Measurements from ENCODE around the gene LHX4. TPM values are rescaled to one million over a fixed set of nuclear protein-coding genes. Genes with fewer than 3 reads are reported as not detected.

LHX4 gene
- polyA plus RNA-seq, 1 experiment, result 0.06 TPM

GRCh38 chr1:180250883-180251509, 20.9 kb downstream of the LHX4 start:
- ChIA-PET POLR2A (no interaction called here), CTCF (interaction anchor here (1.1 to 6.9 kb wide), 8 partner anchors 9 to 230 kb away, joined by 3 to 88 read pairs (median 10); no protein-coding TSS in a partner anchor)
- Histone ChIP-seq H3K4me3 (ENCODE audit: low read depth, low read length) (no peak overlapping the region), H3K36me3 (ENCODE audit: control insufficient read depth, insufficient read depth, low read length) (no peaks in the 10 kb centered on the region), H3K27me3 (ENCODE audit: control insufficient read depth, insufficient read depth, low read length) (no peaks in the 10 kb centered on the region; the same call in 1 of the 2 replicates)
- TF ChIP-seq, protein P1, sequence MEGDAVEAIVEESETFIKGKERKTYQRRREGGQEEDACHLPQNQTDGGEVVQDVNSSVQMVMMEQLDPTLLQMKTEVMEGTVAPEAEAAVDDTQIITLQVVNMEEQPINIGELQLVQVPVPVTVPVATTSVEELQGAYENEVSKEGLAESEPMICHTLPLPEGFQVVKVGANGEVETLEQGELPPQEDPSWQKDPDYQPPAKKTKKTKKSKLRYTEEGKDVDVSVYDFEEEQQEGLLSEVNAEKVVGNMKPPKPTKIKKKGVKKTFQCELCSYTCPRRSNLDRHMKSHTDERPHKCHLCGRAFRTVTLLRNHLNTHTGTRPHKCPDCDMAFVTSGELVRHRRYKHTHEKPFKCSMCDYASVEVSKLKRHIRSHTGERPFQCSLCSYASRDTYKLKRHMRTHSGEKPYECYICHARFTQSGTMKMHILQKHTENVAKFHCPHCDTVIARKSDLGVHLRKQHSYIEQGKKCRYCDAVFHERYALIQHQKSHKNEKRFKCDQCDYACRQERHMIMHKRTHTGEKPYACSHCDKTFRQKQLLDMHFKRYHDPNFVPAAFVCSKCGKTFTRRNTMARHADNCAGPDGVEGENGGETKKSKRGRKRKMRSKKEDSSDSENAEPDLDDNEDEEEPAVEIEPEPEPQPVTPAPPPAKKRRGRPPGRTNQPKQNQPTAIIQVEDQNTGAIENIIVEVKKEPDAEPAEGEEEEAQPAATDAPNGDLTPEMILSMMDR (IDR thresholded peaks at IDR 0.05; ENCODE audit: insufficient read depth, low read depth, low read length), result no peak
- DNase-seq (ENCODE audit: low read depth), result no peak

DNA sequence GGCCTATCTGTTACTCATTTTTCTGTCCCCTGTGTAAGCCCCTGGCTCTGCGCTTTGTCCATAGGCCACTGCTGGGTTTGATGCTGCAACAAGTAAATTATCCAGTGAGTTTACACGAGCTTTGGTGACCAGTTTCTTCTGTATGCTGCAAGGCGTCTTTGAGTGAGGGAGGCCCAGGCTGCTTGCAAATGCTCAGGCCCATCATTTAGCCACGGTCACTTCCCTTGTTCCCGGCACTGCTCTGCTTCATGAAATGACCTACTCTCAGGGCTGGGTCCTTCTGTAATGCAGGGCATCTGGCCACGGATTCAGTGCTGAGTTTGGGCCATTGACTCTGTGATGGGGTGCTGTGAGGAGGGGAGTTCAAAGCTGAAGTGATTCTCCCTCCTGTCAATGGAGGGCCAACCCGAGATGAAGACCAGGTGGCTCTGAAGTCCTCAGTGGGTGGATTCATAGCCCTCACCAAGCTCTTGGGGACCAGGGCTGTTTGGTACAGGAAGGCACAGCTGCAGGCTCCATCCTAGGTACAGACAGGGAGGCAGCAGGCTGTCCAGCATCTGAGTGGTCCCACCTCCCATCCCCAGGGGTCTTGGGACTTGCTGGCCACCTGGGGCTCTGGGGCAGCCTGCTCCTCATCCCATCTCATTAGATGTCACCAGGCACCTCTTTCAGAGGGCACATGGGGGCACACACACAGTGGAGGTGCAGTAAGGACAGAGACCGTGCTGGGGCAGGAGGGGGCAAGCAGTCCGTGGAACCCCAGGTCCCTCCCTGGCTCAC, 21.7 kb downstream of the LHX4 start:
- Histone ChIP-seq H3K36me3 (ENCODE audit: control insufficient read depth, insufficient read depth, low read length) (no peaks in the 10 kb centered on the region), H3K27me3 (ENCODE audit: control insufficient read depth, insufficient read depth, low read length) (no peaks in the 10 kb centered on the region; the same call in 1 of the 2 replicates), H3K4me3 (ENCODE audit: low read depth, low read length) (no peak overlapping the region)
- TF ChIP-seq, protein P1 (IDR thresholded peaks at IDR 0.05; ENCODE audit: insufficient read depth, low read depth, low read length), result no peak
- ChIA-PET POLR2A (no interaction called here), CTCF (interaction anchor here (0.6 to 6.9 kb wide), 17 partner anchors 9 to 237 kb away, joined by 3 to 88 read pairs (median 7); no protein-coding TSS in a partner anchor)
- no peak for DNase-seq (ENCODE audit: low read depth)

DNA sequence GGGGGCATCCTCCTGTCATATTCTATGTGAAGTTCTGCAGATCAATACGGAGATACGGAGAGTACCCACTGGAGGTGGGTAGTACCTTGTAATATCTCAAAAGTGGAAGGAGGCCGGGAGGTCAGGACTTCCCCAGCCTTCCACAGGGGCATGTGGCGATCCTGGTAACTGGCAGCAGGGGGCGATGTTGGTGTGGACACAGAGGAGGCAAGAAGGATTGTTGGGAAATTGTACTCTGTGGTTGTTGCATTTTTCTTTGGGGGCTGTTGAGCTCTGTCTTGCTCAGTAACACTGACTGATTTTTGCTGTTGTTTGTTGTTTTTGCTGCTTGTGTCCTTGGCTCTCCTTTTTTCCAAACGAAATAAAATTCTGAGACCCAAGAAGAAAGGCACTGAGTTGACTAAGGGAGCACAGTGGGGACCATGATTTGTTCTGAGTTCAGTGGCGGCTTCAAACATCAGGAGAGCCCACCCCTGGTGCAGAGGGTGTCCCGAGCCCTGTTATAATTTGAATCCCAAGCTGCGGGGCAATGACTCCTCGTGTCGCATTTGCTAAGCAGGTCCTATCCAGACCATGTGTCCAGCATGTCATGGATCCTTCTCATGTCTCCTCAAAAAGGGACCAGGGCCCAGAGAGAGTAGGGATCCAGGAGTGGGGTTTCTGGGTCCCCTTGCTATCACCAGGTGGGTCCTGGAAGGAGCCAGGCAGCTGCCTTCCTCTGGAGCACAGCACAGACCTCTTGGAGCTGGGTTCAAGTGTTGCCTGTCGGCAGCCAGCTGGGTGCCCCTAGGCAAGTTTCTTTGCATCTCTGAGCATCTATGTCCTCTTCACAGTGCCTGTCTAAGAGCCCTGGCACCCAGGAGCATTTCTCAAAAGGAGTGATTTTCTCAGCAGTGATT, 22.8 kb downstream of the LHX4 start:
- TF ChIP-seq, protein P1 (IDR thresholded peaks at IDR 0.05; ENCODE audit: insufficient read depth, low read depth, low read length), result peak; percentile 88
- CTCF ChIA-PET, result interaction anchor here (0.6 to 6.9 kb wide), 35 partner anchors 8 to 911 kb away, joined by 3 to 88 read pairs (median 4); no protein-coding TSS in a partner anchor
- no peak for DNase-seq (ENCODE audit: low read depth)
- Histone ChIP-seq H3K4me3 (ENCODE audit: low read depth, low read length) (no peak overlapping the region), H3K36me3 (ENCODE audit: control insufficient read depth, insufficient read depth, low read length) (no peaks in the 10 kb centered on the region), H3K27me3 (ENCODE audit: control insufficient read depth, insufficient read depth, low read length) (no peaks in the 10 kb centered on the region; the same call in 1 of the 2 replicates)
- POLR2A ChIA-PET, result no interaction called here

- ChIA-PET CTCF (interaction anchor here (0.6 to 6.9 kb wide), 28 partner anchors 8 to 910 kb away, joined by 3 to 88 read pairs (median 4); no protein-coding TSS in a partner anchor), POLR2A (no interaction called here)
- Histone ChIP-seq H3K36me3 (ENCODE audit: control insufficient read depth, insufficient read depth, low read length) (no peaks in the 10 kb centered on the region), H3K4me3 (ENCODE audit: low read depth, low read length) (no peak overlapping the region), H3K27me3 (ENCODE audit: control insufficient read depth, insufficient read depth, low read length) (no peaks in the 10 kb centered on the region)
- TF ChIP-seq, protein P1 (IDR thresholded peaks at IDR 0.05; ENCODE audit: insufficient read depth, low read depth, low read length), result no peak
- no peak for DNase-seq (ENCODE audit: low read depth)
Measured at GRCh38 chr1:180253585-180254495, 23.8 kb downstream of the LHX4 start.

Data from BJ (cell line).